Vagina (tissue), 2 donors: ENCODE results near the gene SLC24A3.

ENCODE experiments used
- POLR2A ChIP-seq, 2 donors: fragments of 450-650 bp; IDR thresholded peaks; one replicate each; pipeline ENCODE4 v1.6.1; 2017; ENCODE audit warnings: antibody characterized with exemption in 2 of 2, mild to moderate bottlenecking in 2 of 2, moderate library complexity in 2 of 2
- TF ChIP-seq, protein P1 (sequence below), 3 experiments: fragments of 450-650 bp in 2 of 3; fragments of 200-600 bp in 1 of 3; sonication (generic) in 1 of 3; IDR thresholded peaks; one replicate each; pipeline ENCODE4 v1.5.1; 2017 to 2019; ENCODE audit warnings: antibody characterized with exemption in 3 of 3, mild to moderate bottlenecking in 2 of 3, moderate library complexity in 2 of 3

DNA sequence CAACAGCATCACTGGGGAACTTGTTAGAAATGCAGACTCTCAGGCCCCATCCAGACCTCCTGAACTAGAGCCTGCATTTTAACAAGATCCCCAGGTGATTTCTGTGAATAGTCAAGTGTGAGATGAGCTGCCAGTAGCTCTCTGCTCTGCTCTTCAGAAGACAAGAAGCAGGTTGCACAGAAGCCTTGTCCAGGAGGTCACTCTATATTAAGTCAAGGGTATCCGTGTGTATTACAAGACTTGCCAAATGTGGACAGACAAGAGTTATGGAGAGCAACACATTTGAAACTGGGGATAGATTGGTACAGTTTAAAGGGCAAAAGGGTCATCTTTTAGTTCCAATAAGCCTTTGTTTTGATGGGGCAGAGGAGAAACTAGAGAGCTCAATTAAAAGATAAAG lies 522.4 kb downstream of the SLC24A3 start:
- TF ChIP-seq, protein P1, sequence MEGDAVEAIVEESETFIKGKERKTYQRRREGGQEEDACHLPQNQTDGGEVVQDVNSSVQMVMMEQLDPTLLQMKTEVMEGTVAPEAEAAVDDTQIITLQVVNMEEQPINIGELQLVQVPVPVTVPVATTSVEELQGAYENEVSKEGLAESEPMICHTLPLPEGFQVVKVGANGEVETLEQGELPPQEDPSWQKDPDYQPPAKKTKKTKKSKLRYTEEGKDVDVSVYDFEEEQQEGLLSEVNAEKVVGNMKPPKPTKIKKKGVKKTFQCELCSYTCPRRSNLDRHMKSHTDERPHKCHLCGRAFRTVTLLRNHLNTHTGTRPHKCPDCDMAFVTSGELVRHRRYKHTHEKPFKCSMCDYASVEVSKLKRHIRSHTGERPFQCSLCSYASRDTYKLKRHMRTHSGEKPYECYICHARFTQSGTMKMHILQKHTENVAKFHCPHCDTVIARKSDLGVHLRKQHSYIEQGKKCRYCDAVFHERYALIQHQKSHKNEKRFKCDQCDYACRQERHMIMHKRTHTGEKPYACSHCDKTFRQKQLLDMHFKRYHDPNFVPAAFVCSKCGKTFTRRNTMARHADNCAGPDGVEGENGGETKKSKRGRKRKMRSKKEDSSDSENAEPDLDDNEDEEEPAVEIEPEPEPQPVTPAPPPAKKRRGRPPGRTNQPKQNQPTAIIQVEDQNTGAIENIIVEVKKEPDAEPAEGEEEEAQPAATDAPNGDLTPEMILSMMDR (IDR thresholded peaks at IDR 0.05): no peak
- no peak for TF ChIP-seq POLR2A (IDR thresholded peaks at IDR 0.05)
